GM21619 (cell line): ENCODE data around the gene VMAC.
"Not testable (repeated sequence)": the region's sequence is repeated elsewhere in the genome, so short reads cannot be mapped to it uniquely, and the experiment has no call there.

ENCODE experiments used
- ATAC-seq: cut with Tn5 transposase; IDR thresholded peaks from one replicate; pipeline ENCODE4 v1.9.1; 2021; ENCODE audit not compliant: unreplicated experiment

Gene VMAC

GRCh38 chr19:5883157-5883873 is 21.4 kb upstream of the VMAC start:
- ATAC-seq = not testable (repeated sequence)

GRCh38 chr19:5884065-5884811 is 20.4 kb upstream of the VMAC start:
- ATAC-seq = not testable (repeated sequence)

- no peak for ATAC-seq
Observed at GRCh38 chr19:5889288-5889971, 15.2 kb upstream of the VMAC start.

- ATAC-seq = no peak
Observed at GRCh38 chr19:5890099-5890498, 14.6 kb upstream of the VMAC start.

GRCh38 chr19:5891572-5891937 is 13.1 kb upstream of the VMAC start:
- no peak for ATAC-seq

- ATAC-seq = no peak
Observed at GRCh38 chr19:5891938-5892771, 12.5 kb upstream of the VMAC start.

GRCh38 chr19:5892772-5893275 is 11.8 kb upstream of the VMAC start:
- ATAC-seq = no peak

GRCh38 chr19:5893296-5893903 is 11.3 kb upstream of the VMAC start:
- no peak for ATAC-seq

- ATAC-seq = no peak
Observed at GRCh38 chr19:5893907-5894703, 10.6 kb upstream of the VMAC start.

GRCh38 chr19:5894704-5895349 is 9.8 kb upstream of the VMAC start:
- ATAC-seq = no peak

GRCh38 chr19:5895409-5895808 is 9.3 kb upstream of the VMAC start:
- no peak for ATAC-seq

- ATAC-seq = no peak
Observed at GRCh38 chr19:5895890-5896289, 8.8 kb upstream of the VMAC start.

- ATAC-seq = no peak
Observed at GRCh38 chr19:5896365-5897076, 8.2 kb upstream of the VMAC start.

GRCh38 chr19:5897189-5897969 is 7.3 kb upstream of the VMAC start:
- ATAC-seq = no peak

GRCh38 chr19:5899728-5900526 is 4.7 kb upstream of the VMAC start:
- no peak for ATAC-seq

- ATAC-seq = no peak
Observed at GRCh38 chr19:5900976-5901375, 3.7 kb upstream of the VMAC start.

GRCh38 chr19:5903056-5903623 is 1.5 kb upstream of the VMAC start:
- ATAC-seq = no peak
